Heart left ventricle (tissue), 13 donors: ENCODE results near the gene IL20RB.

ENCODE experiments used
- POLR2A ChIP-seq, 2 donors: fragments of 450-650 bp; IDR thresholded peaks; one replicate each; pipeline ENCODE4 v1.6.1; 2017; ENCODE audit warnings: antibody characterized with exemption in 2 of 2, mild to moderate bottlenecking in 2 of 2, moderate library complexity in 2 of 2
- TF ChIP-seq, protein P1 (sequence below), 12 donors: fragments of 200-600 bp; sonication (generic) in 4 of 12; IDR thresholded peaks; one replicate each; pipeline versions ENCODE4 v1.5.0 to v1.8.0; 2018 to 2022; ENCODE audit warnings: antibody characterized with exemption in 12 of 12, mild to moderate bottlenecking in 5 of 12
- donor health status: ischemic (EF 13 %, LVEDD 7.1; RV severe dilation, severe dysfunction).
- donor health status: DM: no; HTN: yes; CAD: no.
- donor health status: DM: no; HTN: no; CAD: no.
- donor health status: ischemic (EF 25% LVEDD 6.9; RV normal size, moderate dysfunction).
- donor health status: ischemic (EF 25% LVEDD 5.7; RV mildly dilated, moderate dysfunction).
- donor health status: ischemic (EF 35%, LVEDD 5.7; RV mildly dilated, moderate dysfunction).
- donor health status: nonischemic (EF 11% LVEDD 7.7; RV severe dilation, severe dysfunction).
- donor health status: DM: yes; HTN: yes; CAD: no.
- donor health status: PGD.
- donor health status: ischemic (EF 29% LVEDD 5.4; RV normal size, mild dysfunction).
- donor health status: nonischemic (EF 23%, LVEDD 6.1; RV moderate dilation, normal function).

DNA sequence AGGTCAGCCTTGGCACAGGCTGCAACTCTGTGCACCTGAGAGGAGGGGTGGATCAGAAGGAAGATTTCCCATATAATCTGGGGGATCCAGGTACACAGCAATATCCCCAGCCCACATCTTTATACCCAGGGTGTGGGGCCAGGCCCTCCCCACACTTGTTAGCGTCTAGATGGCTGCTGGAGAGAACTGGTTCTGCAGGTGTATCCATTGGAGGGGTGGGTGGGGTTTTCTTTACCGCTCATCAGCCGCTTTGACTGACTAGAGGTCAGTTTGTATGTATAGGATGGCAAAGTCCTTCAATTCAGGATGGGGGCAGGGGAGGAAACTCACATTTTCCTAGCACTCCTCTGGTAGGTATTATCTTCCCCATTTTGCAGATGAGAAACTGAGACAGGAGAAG is 92.5 kb downstream of the IL20RB start:
- TF ChIP-seq, protein P1, sequence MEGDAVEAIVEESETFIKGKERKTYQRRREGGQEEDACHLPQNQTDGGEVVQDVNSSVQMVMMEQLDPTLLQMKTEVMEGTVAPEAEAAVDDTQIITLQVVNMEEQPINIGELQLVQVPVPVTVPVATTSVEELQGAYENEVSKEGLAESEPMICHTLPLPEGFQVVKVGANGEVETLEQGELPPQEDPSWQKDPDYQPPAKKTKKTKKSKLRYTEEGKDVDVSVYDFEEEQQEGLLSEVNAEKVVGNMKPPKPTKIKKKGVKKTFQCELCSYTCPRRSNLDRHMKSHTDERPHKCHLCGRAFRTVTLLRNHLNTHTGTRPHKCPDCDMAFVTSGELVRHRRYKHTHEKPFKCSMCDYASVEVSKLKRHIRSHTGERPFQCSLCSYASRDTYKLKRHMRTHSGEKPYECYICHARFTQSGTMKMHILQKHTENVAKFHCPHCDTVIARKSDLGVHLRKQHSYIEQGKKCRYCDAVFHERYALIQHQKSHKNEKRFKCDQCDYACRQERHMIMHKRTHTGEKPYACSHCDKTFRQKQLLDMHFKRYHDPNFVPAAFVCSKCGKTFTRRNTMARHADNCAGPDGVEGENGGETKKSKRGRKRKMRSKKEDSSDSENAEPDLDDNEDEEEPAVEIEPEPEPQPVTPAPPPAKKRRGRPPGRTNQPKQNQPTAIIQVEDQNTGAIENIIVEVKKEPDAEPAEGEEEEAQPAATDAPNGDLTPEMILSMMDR (IDR thresholded peaks at IDR 0.05): no peak
- no peak for TF ChIP-seq POLR2A (IDR thresholded peaks at IDR 0.05)
